Measurements from ENCODE around the gene DNAAF6.
"Not testable (repeated sequence)": the region's sequence is repeated elsewhere in the genome, so short reads cannot be mapped to it uniquely, and the experiment has no call there.

Gene DNAAF6

DNA sequence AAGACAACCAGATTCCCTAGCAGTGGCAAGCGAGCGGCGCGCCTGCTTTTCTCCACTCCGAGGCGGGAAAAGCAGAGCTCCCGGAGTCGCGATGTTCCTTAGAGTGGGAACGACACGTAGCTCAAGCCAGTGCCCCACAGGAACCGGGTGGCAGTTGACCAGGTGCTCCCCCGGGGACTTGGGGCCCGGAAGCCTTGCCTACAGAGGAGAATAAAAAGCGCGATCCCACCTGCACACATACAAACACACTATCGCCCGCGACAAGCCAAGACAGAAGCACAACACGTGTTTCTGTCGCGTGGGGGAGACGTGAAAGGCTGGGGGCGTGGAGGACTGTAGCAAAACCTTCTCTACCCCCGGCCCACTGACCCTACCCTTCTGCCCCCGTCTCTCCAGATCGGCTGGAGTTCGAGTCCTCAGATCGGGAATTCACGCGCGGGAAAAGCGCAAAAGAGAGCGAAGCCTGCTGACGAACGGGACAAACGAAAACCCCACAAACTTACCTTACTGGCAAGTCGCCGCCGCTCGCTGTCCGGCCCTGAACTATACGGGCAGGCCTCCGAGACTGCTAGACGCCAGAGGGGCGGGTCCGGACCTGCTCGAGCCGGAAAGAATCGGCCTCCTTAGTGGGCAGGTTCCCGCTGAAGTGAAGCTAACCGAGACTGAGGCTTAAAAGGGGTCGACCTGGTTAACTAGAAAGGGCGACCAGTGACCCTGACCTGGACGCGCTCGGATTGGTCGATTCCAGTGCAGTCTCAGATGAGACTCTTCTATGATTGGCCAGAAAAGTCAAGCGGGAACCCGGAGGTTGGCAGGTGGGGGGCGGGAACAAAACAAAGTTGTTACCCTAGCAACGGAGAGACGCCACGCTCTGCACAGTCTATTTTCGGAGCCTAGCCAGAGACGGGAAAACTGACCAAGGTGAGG, at the start of gene DNAAF6, which contains the start of gene NUP62CL:
TSS of gene DNAAF6 (plus strand) at position 842 of the 927 bp plus-strand sequence. CDS start 6,265 bp downstream, outside the sequence.
TSS of gene NUP62CL (minus strand) at position 664 of the 927 bp plus-strand sequence. CDS start 31,287 bp downstream, outside the sequence.
- DNase-seq: peak; percentile 97

DNA sequence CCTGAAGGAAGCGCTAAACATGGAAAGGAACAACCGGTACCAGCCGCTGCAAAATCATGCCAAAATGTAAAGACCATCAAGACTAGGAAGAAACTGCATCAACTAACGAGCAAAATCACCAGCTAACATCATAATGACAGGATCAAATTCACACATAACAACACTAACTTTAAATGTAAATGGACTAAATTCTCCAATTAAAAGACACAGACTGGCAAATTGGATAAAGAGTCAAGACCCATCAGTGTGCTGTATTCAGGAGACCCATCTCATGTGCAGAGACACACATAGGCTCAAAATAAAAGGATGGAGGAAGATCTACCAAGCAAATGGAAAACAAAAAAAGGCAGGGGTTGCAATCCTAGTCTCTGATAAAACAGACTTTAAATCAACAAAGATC, 48.8 kb upstream of the DNAAF6 start:
- not testable (repeated sequence) for DNase-seq

DNA sequence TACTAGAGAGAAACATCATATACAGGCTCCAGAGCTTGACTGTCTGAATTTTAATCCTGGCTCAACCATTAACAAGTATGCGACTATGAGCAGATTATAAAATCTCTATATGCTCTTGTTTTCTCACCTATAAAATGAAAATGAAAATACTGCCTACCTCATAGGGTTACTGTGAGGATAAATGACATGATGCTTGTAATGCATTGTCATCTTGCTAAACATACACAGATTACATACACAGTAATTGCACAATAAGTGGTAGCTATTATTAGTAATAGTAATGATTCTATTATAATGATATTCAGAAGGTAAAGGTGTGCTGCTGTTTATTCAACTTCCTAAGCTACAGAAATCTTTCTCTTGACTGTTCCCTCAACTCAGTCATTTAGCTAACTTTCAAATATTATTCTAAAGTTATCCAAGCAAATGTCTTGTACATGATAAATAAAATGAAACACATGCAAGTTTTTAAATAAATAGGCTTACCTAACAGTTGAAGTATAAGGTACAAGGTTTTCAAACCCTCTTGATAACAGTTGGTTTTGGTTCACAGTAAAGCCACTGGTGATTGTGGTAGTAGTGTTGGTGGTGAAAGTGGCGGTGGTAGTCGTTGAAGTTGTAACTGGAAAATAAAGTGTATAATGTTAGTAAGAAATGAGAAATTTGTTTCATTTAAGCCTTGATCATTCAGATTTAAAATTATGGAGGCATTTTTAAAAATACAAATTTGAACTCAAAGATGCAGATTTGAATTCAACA, 39.1 kb upstream of the DNAAF6 start:
- DNase-seq: no peak

DNA sequence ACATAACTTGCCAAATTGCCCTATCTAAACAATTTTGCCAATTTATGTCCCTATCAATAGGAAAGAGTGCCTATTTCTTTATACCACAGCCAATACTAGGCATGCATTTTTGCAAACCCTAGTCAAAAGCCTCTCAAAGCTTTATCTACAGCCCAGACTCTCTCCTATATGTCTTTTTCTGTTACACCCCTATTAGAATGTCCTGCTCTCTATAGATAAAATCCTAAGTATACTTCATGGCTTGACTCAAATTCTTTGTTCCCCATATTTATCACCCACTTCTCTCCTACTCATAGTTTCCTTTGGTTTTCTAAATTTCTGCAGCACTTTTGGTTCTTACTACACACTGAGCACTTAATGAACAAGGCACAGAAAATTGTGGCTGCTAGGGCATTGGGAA, 38.2 kb upstream of the DNAAF6 start:
- no peak for DNase-seq

- no peak for DNase-seq
Measured at GRCh38 chrX:107168712-107169111, 37.7 kb upstream of the DNAAF6 start.

DNA sequence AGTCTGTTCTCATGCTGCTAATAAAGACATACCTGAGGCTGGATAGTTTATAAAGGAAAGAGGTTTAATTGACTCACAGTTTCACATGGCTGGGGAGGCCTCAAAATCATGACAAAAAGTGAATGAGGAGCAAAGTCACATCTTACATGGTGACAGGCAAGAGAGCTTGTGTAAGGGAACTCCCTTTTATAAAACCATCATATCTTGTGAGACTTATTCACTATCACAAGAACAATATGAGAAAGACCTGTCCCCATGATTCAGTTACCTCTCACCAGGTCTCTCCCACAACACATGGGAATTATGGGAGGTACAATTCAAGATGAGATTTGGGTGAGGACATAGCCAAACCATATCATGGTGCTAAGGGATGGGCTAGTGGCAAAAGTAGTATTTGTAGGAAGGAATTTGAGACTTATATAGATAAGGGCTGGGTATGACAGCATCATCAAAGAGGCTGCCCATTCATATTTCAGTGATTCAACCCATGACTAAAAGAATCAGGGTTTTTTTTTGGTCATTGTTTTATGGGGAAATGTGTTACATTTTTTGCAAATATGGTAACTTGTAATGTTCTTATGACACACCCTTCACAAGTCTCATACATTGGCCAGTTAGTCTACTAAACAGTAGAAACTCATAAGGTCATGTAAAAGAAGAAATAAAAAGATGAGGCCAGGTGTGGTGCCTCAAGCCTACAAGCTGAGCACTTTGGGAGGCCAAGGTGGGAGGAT, 34.9 kb upstream of the DNAAF6 start:
- DNase-seq: no peak

- DNase-seq: no peak
Measured at GRCh38 chrX:107197319-107197718, 9.1 kb upstream of the DNAAF6 start.

DNA sequence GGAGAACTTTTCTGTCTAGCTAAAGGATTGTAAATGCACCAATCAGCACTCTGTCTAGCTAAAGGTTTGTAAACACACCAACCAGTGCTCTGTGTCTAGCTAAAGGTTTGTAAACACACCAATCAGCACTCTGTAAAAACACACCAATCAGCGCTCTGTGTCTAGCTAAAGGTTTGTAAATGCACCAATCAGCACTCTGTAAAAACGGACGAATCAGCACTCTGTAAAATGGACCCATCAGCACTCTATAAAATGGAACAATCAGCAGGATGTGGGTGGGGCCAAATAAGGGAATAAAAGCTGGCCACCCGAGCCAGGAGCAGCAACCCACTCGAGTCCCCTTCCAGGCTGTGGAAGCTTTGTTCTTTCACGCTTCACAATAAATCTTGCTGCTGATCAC, 8.3 kb upstream of the DNAAF6 start:
- DNase-seq: not testable (repeated sequence)

GRCh38 chrX:107199491-107199890, 6.9 kb upstream of the DNAAF6 start:
- peak; percentile 2 for DNase-seq

- peak; percentile 69 for DNase-seq
Measured at GRCh38 chrX:107204068-107204605, 2.3 kb upstream of the DNAAF6 start.

DNA sequence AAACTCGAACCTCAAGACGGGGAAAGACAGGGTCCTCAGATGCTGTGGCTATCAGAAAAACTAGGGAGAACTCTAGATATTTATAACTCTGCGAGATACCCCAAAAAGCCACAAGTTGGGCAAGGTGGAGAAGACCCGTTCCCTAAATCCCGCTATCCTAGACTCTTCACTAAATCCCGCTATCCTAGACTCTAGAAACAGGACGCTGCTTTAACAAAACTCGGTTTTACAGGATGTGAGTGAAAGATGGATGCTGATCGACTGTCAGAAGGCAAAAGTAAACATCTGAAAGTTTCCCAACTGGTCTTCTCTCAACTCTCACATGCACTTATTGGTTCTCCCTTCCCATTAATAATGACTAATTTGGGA, 270 bp downstream of the DNAAF6 start:
- no peak for DNase-seq

- no peak for DNase-seq
Measured at GRCh38 chrX:107207089-107207488, 678 bp downstream of the DNAAF6 start.

DNA sequence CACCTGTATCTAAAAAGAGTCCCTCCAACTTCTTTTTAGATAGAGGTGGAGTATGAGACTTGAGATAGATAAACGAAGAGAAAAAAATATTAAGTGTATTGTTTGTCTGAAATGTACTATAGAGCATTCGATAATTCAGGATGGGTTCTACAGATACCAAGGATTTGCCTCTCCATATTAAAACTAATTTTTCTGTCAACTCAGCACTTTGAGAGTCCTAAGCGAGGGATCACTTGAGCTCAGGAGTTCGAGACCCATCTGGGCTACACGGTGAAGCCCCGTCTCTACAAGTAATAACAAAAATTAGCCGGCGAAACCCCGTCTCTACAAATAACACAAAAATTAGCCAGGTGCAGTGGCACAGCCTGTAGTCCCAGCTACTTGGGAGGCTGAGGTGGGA, 1.5 kb downstream of the DNAAF6 start:
- DNase-seq: no peak

DNA sequence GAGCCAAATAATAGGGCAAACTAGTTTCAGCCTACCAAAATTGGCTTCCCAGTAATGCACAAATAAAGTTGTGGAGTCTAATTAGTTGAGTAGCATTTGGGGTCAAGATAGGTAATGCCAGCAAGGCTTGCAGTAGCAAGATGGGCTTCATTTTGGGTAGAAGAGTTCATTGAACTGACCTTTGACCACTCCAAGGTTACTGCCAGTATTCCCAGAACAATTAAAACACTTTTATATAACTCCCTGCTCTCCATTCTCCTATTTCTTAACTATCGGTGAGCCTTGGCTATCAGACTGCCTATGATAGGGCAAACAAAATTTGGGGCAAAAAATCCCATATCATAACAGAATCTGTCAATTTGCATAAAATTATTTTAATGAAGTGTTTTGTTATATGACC, 7.1 kb downstream of the DNAAF6 start:
- DNase-seq: no peak

GRCh38 chrX:107226757-107227156, 20.3 kb downstream of the DNAAF6 start:
- DNase-seq: no peak

DNA sequence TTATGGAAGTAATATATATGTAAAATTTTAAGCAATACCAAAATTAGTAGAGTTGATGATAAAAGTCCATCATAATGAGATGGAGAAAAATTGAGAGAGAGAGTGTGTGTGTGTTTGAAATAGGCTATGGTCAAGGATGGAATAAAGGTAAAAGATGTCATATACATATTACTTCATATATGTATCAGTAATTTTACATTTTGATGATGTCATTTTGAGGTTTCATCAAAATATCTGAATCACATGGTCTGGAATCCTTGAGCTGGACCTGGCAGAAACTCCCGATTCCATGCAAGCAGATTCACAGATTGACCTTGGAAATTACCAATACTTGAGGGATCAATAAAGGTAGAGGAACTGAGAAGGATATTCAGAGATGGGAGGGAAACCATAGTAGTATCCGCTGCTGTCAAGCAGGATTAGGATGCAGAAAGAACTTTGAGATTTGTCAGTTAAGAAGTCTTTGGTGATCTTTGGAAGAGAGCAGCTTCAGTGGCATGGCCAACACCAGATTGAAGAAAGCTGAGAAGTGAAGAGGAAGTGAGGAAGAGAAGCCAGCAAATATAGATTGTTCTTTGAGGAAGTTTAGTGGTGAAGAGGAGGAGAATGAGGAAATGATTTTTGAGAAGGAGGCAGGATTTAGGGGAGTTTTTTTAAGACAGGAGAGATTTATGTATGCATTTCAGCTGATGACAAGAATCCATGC, 21.5 kb downstream of the DNAAF6 start:
- DNase-seq: no peak

DNA sequence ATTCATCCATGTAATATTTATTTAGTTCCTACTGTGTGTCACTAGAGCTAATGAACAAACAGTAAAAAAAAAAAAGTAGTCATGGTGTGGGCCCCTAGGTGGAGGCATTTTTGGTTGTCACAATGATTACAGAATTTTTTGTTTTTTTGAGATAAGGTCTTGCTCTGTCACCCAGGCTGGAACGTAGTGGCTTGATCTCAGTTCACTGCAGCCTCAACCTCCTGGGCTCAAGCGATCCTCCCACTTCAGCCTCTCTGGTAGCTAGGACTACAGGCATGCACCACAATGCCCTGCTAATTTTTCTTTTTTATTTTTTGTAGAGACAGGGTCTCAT, 22.0 kb downstream of the DNAAF6 start:
- DNase-seq: no peak

GRCh38 chrX:107272431-107272921, 66.1 kb downstream of the DNAAF6 start:
- DNase-seq: no peak

- DNase-seq: no peak
Measured at GRCh38 chrX:107273795-107274194, 67.4 kb downstream of the DNAAF6 start.

- DNase-seq: no peak
Measured at GRCh38 chrX:107288676-107289075, 82.3 kb downstream of the DNAAF6 start.

- DNase-seq: peak; percentile 10
Measured at GRCh38 chrX:107290019-107290418, 83.6 kb downstream of the DNAAF6 start.

DNA sequence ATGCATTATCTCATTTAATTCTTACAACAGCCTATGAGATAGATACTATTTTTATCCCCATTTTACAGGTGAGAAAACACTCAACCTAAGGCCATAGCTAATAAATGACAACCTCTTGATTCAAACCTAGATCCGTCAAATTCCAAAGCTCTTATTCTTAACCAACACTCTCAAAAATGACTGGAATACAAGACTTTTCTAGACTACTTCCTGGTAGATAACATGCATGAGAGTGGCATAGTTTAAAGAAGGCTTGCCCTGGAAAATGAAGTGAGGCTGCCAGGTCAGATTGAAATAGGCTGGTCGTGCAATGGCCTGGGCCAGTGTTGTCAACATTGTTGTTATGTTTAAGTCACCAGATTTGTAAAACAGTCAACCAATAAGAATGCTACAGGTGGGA, 86.6 kb downstream of the DNAAF6 start:
- DNase-seq: no peak

All from DMS53 (cell line).